ENCODE results near the gene MSH5.

DNA sequence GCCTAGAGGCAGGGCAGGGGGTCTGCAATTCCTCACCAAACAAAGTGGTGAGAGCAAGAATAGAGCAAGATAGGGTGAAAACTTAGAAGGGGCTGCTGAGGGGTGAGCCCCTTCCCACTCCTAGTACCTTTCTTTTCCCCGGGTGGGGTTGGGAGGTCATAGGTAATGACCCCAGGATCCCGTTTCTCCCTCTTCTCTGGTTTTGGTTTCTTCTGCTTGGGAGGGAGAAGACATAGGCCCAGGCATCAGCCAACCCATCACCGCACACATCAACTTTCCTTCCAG, 52.2 kb downstream of the MSH5 start:
- TF ChIP-seq, protein P1, sequence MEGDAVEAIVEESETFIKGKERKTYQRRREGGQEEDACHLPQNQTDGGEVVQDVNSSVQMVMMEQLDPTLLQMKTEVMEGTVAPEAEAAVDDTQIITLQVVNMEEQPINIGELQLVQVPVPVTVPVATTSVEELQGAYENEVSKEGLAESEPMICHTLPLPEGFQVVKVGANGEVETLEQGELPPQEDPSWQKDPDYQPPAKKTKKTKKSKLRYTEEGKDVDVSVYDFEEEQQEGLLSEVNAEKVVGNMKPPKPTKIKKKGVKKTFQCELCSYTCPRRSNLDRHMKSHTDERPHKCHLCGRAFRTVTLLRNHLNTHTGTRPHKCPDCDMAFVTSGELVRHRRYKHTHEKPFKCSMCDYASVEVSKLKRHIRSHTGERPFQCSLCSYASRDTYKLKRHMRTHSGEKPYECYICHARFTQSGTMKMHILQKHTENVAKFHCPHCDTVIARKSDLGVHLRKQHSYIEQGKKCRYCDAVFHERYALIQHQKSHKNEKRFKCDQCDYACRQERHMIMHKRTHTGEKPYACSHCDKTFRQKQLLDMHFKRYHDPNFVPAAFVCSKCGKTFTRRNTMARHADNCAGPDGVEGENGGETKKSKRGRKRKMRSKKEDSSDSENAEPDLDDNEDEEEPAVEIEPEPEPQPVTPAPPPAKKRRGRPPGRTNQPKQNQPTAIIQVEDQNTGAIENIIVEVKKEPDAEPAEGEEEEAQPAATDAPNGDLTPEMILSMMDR (conservative IDR thresholded peaks at IDR 0.05; ENCODE audit: low read depth, low read length): no peak
- TF ChIP-seq EZH2 (IDR thresholded peaks at IDR 0.05; ENCODE audit: low read length, unreplicated experiment) (no peak), EZH2phosphoT487 (IDR thresholded peaks at IDR 0.05; ENCODE audit: borderline replicate concordance, low read length) (no peak)
